ENCODE results near the gene OR51V1. TPM values are rescaled to one million over a fixed set of nuclear protein-coding genes. Genes with fewer than 3 reads are reported as not detected.
"Not testable (repeated sequence)": the region's sequence is repeated elsewhere in the genome, so short reads cannot be mapped to it uniquely, and the experiment has no call there.

Gene OR51V1
- total and polyA plus RNA-seq, 2 of the 4 experiments (the other 2 are of a cell fraction), result not detected

GRCh38 chr11:5160217-5160616 is 40.3 kb downstream of the OR51V1 start:
- BruUV-seq (replicated peaks); H3K9me1 ChIP-seq (ENCODE audit: insufficient read depth, low read length); DNase-seq; H4K8ac ChIP-seq (ENCODE audit: low read depth in 2 of 2, low read length in 2 of 2); in situ Hi-C loops (cut with MboI; ENCODE audit: low sequenced_read_pairs); ATAC-seq (ENCODE audit: low read depth); H3K4me3 ChIP-seq (ENCODE audit: insufficient read depth, low read depth, low read length); H3K23ac ChIP-seq (ENCODE audit: low read depth, low read length); POLR2A ChIA-PET (ENCODE audit: unreplicated experiment); H2AK5ac ChIP-seq (ENCODE audit: low read depth, low read length); H2AK9ac ChIP-seq (replicated peaks; ENCODE audit: low read depth, low read length, poor library complexity); H2BK5ac ChIP-seq (ENCODE audit: low read depth, low read length, poor library complexity, severe bottlenecking); H2BK120ac ChIP-seq (ENCODE audit: low read depth, low read length); H3K36me3 ChIP-seq (ENCODE audit: control insufficient read depth, insufficient read depth, low read length); H3K4me2 ChIP-seq (ENCODE audit: low read depth, low read length); H3K4me1 ChIP-seq (ENCODE audit: control insufficient read depth, insufficient read depth, low read length); intact Hi-C loops (cut with micrococcal nuclease); H3K27me3 ChIP-seq (ENCODE audit: control insufficient read depth, insufficient read depth, low read length); H4K91ac ChIP-seq (ENCODE audit: insufficient read depth, low read depth, low read length); H4K20me1 ChIP-seq (ENCODE audit: insufficient read depth, low read length); H3K14ac ChIP-seq (replicated peaks; ENCODE audit: low read depth, low read length); H3K27ac ChIP-seq (ENCODE audit: insufficient read depth, low read length); H2AFZ ChIP-seq (replicated peaks; ENCODE audit: low read length, poor library complexity); H3K79me1 ChIP-seq (ENCODE audit: low read depth in 1 of 2, low read length in 2 of 2); H3K4ac ChIP-seq (ENCODE audit: low read depth, low read length); CTCF ChIA-PET; H3K56ac ChIP-seq (ENCODE audit: extremely low read depth, insufficient read depth, low read length); H2BK20ac ChIP-seq (ENCODE audit: low read depth, low read length); dilution Hi-C loops (cut with HindIII; ENCODE audit: low sequenced_read_pairs, unreplicated experiment); H4K5ac ChIP-seq (ENCODE audit: low read depth, low read length); H3K9ac ChIP-seq (ENCODE audit: low read depth, low read length); H3K18ac ChIP-seq (ENCODE audit: low read depth, low read length); H2BK15ac ChIP-seq (ENCODE audit: low read depth, low read length); H3K9me3 ChIP-seq (ENCODE audit: control insufficient read depth, insufficient read depth, low read length): not testable (repeated sequence)
- no CpG with 5 or more reads among the region's 4 CpGs for WGBS, 2 experiments (ENCODE audit: extremely low coverage in 2 of 2, insufficient read length in 1 of 2)

Data from IMR-90 (cell line).